Activated naive CD4-positive, alpha-beta T cell treated with anti-CD3 and anti-CD28 coated beads, Interleukin-2, amount 50 U/mL, for 24 hours (primary cell): Measurements from ENCODE around the gene LRP1.

Source experiments
- H3K27ac Mint-ChIP-seq: one replicate; pipeline ENCODE4 v1.8.0; 2021; ENCODE audit warnings: mild to moderate bottlenecking, mixed read lengths
- H3K27me3 Mint-ChIP-seq: one replicate; pipeline ENCODE4 v1.8.0; 2021; ENCODE audit warnings: mixed read lengths
- H3K36me3 Mint-ChIP-seq: one replicate; pipeline ENCODE4 v1.8.0; 2021; ENCODE audit warnings: mixed read lengths
- H3K4me1 Mint-ChIP-seq: one replicate; pipeline ENCODE4 v1.8.0; 2021; ENCODE audit warnings: mixed read lengths
- H3K4me3 Mint-ChIP-seq: one replicate; pipeline ENCODE4 v1.8.0; 2021; ENCODE audit warnings: mild to moderate bottlenecking, mixed read lengths
- H3K9me3 Mint-ChIP-seq: one replicate; pipeline ENCODE4 v1.8.0; 2021; ENCODE audit warnings: mixed read lengths

The LRP1 gene

DNA sequence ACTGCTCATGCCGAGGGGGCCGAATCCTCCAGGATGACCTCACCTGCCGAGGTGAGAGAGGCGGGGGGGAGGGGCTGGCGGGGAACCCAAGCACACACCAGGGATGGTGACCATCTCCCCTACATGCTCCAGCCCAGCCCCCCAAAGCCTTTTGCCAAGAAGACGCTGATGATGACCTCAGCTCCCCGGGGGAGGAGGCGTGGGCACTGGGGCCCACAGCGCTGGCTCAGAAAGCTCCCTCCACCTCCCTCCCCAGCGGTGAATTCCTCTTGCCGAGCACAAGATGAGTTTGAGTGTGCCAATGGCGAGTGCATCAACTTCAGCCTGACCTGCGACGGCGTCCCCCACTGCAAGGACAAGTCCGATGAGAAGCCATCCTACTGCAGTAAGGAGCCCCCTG lies 64.6 kb downstream of the LRP1 start:
- Mint-ChIP-seq H3K4me1 (no peaks in the 10 kb centered on the region), H3K9me3 (no peaks in the 10 kb centered on the region), H3K4me3 (no peak overlapping the region), H3K36me3 (peaks cover 1% of the 10 kb centered on the region), H3K27me3 (no peaks in the 10 kb centered on the region), H3K27ac (no peak overlapping the region)

DNA sequence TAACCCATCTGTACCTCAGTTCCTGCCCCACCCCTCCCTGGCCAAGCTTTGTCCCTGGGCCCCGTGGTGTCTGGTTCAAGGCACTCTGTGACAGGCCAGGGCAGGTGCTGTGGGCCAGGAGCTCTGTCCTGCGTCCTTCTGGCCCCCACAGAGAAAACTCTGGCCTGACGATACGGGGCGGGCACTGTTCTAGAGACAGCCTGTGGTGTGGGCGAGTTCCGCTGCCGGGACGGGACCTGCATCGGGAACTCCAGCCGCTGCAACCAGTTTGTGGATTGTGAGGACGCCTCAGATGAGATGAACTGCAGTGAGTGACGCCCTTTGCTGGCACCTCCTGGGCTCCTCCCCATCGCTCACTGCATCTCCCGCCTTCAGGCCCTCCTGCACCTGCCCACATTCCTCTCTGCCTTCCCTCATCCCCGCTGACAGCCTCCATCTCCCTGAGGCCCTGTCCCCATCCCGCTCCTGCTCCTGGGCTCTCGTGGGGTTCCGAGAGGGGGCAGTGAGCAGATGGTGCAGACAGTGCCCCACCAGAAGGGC lies 65.5 kb downstream of the LRP1 start:
- no peaks in the 10 kb centered on the region for H3K4me1 Mint-ChIP-seq
- no peaks in the 10 kb centered on the region for H3K27me3 Mint-ChIP-seq
- H3K4me3 Mint-ChIP-seq: no peak overlapping the region
- H3K36me3 Mint-ChIP-seq: peaks cover 1% of the 10 kb centered on the region
- no peaks in the 10 kb centered on the region for H3K9me3 Mint-ChIP-seq
- no peak overlapping the region for H3K27ac Mint-ChIP-seq

DNA sequence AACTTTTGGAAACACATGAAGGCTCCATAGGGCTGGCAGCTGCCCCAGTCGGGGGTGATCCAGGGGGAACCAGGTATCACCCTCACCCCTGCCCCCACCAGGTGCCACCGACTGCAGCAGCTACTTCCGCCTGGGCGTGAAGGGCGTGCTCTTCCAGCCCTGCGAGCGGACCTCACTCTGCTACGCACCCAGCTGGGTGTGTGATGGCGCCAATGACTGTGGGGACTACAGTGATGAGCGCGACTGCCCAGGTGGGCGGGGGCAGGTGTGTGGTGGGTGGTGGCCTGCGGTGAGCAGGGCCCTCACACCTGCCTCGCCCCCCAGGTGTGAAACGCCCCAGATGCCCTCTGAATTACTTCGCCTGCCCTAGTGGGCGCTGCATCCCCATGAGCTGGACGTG lies 66.0 kb downstream of the LRP1 start:
- H3K27ac Mint-ChIP-seq: no peak overlapping the region
- no peak overlapping the region for H3K4me3 Mint-ChIP-seq
- H3K9me3 Mint-ChIP-seq: no peaks in the 10 kb centered on the region
- no peaks in the 10 kb centered on the region for H3K27me3 Mint-ChIP-seq
- H3K4me1 Mint-ChIP-seq: no peaks in the 10 kb centered on the region
- H3K36me3 Mint-ChIP-seq: peaks cover 1% of the 10 kb centered on the region

DNA sequence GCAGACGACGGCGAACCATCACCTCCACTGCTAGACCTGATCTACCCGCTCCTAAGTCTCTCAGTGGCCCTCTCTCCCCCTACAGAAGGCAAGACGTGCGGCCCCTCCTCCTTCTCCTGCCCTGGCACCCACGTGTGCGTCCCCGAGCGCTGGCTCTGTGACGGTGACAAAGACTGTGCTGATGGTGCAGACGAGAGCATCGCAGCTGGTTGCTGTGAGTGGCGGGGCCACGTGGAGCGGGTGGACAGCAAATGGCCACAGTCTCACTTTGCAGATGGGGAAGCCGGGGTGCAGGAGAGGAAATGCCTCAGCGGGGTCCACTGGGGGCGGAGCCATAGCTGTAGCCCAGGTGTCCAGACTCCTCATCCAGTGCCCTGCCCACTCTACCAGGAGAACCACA lies 66.9 kb downstream of the LRP1 start:
- Mint-ChIP-seq H3K4me1 (no peaks in the 10 kb centered on the region), H3K36me3 (peaks cover 1% of the 10 kb centered on the region), H3K27me3 (no peaks in the 10 kb centered on the region), H3K27ac (no peak overlapping the region), H3K4me3 (no peak overlapping the region), H3K9me3 (no peaks in the 10 kb centered on the region)

DNA sequence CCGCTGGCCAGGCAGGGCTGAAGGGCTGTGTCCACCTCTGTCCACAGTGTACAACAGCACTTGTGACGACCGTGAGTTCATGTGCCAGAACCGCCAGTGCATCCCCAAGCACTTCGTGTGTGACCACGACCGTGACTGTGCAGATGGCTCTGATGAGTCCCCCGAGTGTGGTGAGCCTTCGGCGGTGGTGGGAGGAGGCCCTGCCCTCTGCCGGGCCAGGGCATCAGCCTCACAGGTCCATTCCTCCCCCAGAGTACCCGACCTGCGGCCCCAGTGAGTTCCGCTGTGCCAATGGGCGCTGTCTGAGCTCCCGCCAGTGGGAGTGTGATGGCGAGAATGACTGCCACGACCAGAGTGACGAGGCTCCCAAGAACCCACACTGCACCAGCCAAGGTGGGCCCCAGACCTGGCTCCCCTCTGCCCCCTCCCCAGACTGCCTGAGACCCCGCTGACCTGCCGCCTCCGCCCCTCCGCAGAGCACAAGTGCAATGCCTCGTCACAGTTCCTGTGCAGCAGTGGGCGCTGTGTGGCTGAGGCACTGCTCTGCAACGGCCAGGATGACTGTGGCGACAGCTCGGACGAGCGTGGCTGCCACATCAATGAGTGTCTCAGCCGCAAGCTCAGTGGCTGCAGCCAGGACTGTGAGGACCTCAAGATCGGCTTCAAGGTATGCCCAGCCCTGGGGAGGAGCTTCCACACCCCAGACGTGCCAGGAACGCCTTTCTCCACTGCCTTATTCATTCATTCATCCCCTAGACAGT lies 67.5 kb downstream of the LRP1 start:
- no peak overlapping the region for H3K4me3 Mint-ChIP-seq

DNA sequence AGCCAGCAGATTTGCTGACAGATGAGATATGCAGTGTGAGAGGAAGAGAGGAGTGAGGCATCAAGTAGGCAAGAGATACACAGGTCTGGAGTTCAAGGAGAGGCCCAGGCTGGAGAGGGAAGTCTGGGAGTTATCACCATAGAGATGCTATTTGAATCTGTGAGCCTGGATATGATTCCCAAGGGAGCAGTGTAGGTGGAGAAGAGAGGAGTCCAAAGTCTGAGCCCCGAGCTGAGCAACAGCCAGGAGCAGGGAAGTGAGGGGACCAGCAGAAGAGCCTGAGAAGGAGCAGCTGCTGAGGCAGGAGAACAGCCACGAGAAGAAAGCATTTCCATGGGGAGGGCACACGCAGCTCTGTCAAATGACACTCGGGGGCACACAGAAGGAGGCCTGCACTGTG lies 68.2 kb downstream of the LRP1 start:
- Mint-ChIP-seq H3K9me3 (no peaks in the 10 kb centered on the region), H3K27ac (no peak overlapping the region), H3K4me1 (no peaks in the 10 kb centered on the region), H3K4me3 (no peak overlapping the region), H3K27me3 (no peaks in the 10 kb centered on the region), H3K36me3 (peaks cover 1% of the 10 kb centered on the region)

More for the DNA sequence above, 67.5 kb downstream of the LRP1 start:
- H3K9me3 Mint-ChIP-seq: no peaks in the 10 kb centered on the region
- H3K4me1 Mint-ChIP-seq: no peaks in the 10 kb centered on the region
- peaks cover 1% of the 10 kb centered on the region for H3K36me3 Mint-ChIP-seq
- H3K27ac Mint-ChIP-seq: no peak overlapping the region
- H3K27me3 Mint-ChIP-seq: no peaks in the 10 kb centered on the region

DNA sequence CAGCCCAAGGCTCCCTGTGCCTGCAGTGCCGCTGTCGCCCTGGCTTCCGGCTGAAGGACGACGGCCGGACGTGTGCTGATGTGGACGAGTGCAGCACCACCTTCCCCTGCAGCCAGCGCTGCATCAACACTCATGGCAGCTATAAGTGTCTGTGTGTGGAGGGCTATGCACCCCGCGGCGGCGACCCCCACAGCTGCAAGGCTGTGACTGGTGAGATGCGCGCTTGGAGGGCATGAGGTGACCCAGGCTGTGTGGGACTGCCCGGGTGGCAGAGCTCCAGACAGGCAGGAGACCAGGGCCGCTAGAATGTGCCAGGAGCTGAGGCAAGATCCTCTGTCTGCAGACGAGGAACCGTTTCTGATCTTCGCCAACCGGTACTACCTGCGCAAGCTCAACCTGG lies 68.7 kb downstream of the LRP1 start:
- no peak overlapping the region for H3K27ac Mint-ChIP-seq
- H3K27me3 Mint-ChIP-seq: no peaks in the 10 kb centered on the region
- H3K36me3 Mint-ChIP-seq: peaks cover 1% of the 10 kb centered on the region
- H3K4me3 Mint-ChIP-seq: no peak overlapping the region
- no peaks in the 10 kb centered on the region for H3K9me3 Mint-ChIP-seq
- H3K4me1 Mint-ChIP-seq: no peaks in the 10 kb centered on the region

DNA sequence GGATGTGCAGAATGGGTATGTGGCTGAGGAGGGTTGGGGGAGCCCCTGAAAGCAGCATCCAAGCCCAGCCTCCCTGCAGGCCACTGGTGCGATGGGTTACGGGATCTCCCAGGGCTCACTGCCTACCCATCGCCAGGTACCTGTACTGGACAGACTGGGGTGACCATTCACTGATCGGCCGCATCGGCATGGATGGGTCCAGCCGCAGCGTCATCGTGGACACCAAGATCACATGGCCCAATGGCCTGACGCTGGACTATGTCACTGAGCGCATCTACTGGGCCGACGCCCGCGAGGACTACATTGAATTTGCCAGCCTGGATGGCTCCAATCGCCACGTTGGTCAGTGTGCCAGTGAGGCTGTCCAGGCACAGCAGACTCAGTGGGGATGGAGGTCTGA lies 70.0 kb downstream of the LRP1 start:
- Mint-ChIP-seq H3K36me3 (peaks cover 1% of the 10 kb centered on the region), H3K4me3 (no peak overlapping the region), H3K4me1 (no peaks in the 10 kb centered on the region), H3K27me3 (no peaks in the 10 kb centered on the region), H3K9me3 (no peaks in the 10 kb centered on the region), H3K27ac (no peak overlapping the region)

DNA sequence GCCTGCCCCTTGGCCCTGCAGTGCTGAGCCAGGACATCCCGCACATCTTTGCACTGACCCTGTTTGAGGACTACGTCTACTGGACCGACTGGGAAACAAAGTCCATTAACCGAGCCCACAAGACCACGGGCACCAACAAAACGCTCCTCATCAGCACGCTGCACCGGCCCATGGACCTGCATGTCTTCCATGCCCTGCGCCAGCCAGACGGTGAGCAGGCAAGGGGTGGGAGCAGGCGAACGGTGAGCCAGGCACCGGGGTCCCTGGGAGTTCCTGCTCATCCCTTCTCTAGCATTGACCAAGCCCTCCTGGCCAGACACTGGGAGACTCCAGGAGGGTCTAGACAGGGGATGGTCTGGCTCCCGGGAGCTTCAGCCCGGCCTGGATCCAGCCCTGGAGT lies 70.9 kb downstream of the LRP1 start:
- Mint-ChIP-seq H3K27me3 (no peaks in the 10 kb centered on the region), H3K36me3 (peaks cover 3% of the 10 kb centered on the region), H3K9me3 (no peaks in the 10 kb centered on the region), H3K27ac (no peak overlapping the region), H3K4me1 (no peaks in the 10 kb centered on the region), H3K4me3 (no peak overlapping the region)

DNA sequence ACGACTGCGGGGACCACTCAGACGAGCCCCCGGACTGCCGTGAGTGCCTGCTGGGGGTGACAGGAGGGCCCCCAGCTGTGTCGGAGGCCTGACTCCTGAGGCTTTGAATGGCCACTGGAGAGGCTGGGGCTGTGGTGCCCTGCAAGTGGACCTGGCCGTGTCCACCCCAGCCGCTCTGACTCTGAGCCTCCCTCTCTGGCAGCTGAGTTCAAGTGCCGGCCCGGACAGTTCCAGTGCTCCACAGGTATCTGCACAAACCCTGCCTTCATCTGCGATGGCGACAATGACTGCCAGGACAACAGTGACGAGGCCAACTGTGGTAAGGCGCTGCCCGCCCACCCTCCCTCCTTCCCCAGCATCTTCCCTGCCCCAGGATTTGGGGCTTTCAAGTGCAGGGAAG lies 72.2 kb downstream of the LRP1 start:
- Mint-ChIP-seq H3K27ac (no peak overlapping the region), H3K27me3 (no peaks in the 10 kb centered on the region), H3K4me3 (no peak overlapping the region), H3K4me1 (no peaks in the 10 kb centered on the region), H3K9me3 (no peaks in the 10 kb centered on the region), H3K36me3 (peaks cover 3% of the 10 kb centered on the region)

DNA sequence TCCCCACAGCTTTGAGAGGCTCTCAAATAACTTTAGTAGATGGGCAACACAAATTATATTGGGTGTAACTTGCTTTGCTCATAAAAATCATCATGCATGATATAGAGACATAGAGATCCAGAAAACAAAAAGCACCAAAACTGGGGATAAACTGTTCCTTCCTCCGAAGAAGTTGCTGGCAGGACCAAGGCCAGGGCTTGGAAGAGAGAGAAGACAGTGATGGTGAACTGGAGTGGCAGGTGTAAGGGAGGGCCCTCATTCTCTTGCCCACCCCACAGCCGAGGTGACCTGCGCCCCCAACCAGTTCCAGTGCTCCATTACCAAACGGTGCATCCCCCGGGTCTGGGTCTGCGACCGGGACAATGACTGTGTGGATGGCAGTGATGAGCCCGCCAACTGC lies 72.9 kb downstream of the LRP1 start:
- H3K4me1 Mint-ChIP-seq: no peaks in the 10 kb centered on the region
- no peak overlapping the region for H3K4me3 Mint-ChIP-seq
- no peaks in the 10 kb centered on the region for H3K27me3 Mint-ChIP-seq
- no peak overlapping the region for H3K27ac Mint-ChIP-seq
- peaks cover 3% of the 10 kb centered on the region for H3K36me3 Mint-ChIP-seq
- no peaks in the 10 kb centered on the region for H3K9me3 Mint-ChIP-seq

DNA sequence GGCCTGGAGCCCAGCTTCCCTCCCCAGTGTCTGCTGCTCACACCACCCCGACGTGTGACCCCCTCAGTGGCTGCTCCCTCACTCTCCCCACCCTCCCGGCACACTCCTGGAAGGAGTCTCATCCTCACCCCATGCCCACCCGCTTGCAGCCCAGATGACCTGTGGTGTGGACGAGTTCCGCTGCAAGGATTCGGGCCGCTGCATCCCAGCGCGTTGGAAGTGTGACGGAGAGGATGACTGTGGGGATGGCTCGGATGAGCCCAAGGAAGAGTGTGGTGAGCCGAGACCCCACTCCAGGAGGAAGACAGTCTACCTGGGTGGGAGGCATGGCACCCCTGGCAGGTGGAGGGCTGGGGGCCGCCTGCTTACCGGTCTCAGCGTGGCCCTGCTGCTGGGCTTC lies 73.3 kb downstream of the LRP1 start:
- Mint-ChIP-seq H3K27me3 (no peaks in the 10 kb centered on the region), H3K27ac (no peak overlapping the region), H3K9me3 (no peaks in the 10 kb centered on the region), H3K4me3 (no peak overlapping the region), H3K36me3 (peaks cover 1% of the 10 kb centered on the region), H3K4me1 (no peaks in the 10 kb centered on the region)

DNA sequence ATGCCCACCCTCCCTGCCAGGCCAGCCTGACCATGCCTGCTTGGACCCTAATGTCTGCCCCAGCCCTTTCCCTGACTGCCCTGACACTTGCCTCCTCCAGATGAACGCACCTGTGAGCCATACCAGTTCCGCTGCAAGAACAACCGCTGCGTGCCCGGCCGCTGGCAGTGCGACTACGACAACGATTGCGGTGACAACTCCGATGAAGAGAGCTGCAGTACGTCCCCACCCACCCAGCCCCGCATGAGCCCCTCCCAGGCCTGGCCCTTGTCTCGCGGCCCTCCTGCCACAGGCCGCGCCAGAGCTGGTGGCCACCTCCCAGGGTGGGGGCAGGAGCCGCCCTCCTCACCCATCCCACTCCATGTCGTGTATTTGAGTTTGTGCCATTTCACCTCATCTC lies 74.0 kb downstream of the LRP1 start:
- no peak overlapping the region for H3K27ac Mint-ChIP-seq
- H3K36me3 Mint-ChIP-seq: peaks cover 1% of the 10 kb centered on the region
- no peaks in the 10 kb centered on the region for H3K9me3 Mint-ChIP-seq
- H3K4me1 Mint-ChIP-seq: no peaks in the 10 kb centered on the region
- H3K27me3 Mint-ChIP-seq: no peaks in the 10 kb centered on the region
- H3K4me3 Mint-ChIP-seq: no peak overlapping the region

DNA sequence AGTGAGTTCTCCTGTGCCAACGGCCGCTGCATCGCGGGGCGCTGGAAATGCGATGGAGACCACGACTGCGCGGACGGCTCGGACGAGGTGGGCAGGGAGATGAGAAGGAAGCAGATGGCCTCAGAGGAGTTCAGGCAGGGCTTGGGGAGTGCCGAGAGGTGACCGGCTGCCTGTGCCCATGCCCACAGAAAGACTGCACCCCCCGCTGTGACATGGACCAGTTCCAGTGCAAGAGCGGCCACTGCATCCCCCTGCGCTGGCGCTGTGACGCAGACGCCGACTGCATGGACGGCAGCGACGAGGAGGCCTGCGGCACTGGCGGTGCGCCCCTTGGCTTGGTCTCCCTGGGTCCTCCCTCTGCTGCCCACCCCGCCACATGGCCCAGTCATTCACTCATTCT lies 74.9 kb downstream of the LRP1 start:
- Mint-ChIP-seq H3K27me3 (no peaks in the 10 kb centered on the region), H3K4me1 (no peaks in the 10 kb centered on the region), H3K27ac (no peak overlapping the region), H3K4me3 (no peak overlapping the region), H3K9me3 (no peaks in the 10 kb centered on the region), H3K36me3 (peaks cover 1% of the 10 kb centered on the region)

DNA sequence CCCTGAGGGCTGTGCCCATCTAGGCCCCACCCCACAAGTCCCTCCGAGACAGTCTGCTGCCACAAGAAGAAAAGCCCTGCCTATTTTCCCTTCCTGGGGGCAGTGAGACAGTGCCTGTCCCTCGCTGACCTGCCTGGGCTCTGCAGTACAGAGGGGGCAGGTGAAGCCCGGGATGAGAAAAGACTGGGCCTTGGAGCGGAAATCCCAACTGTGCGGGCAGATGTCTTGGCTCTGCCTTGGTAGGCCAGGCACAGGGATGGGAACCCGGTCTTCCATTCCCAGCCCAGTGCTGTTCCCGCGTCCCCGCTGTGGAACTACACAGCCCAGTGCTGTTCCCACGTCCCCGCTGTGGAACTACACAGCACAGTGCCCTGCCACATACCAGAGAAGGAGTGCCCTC lies 75.5 kb downstream of the LRP1 start:
- Mint-ChIP-seq H3K27ac (no peak overlapping the region), H3K9me3 (no peaks in the 10 kb centered on the region), H3K4me3 (no peak overlapping the region), H3K27me3 (no peaks in the 10 kb centered on the region), H3K4me1 (no peaks in the 10 kb centered on the region), H3K36me3 (peaks cover 1% of the 10 kb centered on the region)

DNA sequence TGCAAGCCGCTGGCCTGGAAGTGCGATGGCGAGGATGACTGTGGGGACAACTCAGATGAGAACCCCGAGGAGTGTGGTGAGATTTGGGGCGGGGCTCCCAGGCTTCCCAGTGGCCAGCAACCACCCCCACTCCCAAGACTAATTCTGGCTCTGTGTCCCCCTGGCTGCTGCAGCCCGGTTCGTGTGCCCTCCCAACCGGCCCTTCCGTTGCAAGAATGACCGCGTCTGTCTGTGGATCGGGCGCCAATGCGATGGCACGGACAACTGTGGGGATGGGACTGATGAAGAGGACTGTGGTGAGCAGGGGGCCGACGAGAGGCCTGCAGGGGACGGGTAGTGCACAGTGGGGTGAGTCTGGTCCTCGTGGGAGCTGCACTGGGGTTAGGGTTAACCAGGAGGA lies 76.2 kb downstream of the LRP1 start:
- no peaks in the 10 kb centered on the region for H3K9me3 Mint-ChIP-seq
- no peaks in the 10 kb centered on the region for H3K27me3 Mint-ChIP-seq
- peaks cover 1% of the 10 kb centered on the region for H3K36me3 Mint-ChIP-seq
- H3K4me1 Mint-ChIP-seq: no peaks in the 10 kb centered on the region
- no peak overlapping the region for H3K4me3 Mint-ChIP-seq
- no peak overlapping the region for H3K27ac Mint-ChIP-seq

DNA sequence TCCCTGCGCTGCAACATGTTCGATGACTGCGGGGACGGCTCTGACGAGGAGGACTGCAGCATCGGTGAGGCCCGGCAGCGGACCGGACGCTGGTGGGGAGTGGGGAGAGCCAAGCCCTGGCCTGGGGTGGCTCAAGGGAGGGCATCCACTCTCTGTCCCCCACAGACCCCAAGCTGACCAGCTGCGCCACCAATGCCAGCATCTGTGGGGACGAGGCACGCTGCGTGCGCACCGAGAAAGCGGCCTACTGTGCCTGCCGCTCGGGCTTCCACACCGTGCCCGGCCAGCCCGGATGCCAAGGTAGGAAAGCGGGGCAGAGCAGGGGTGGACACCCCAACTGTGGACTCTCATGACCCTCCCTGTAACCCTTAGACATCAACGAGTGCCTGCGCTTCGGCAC lies 76.9 kb downstream of the LRP1 start:
- no peaks in the 10 kb centered on the region for H3K27me3 Mint-ChIP-seq
- H3K36me3 Mint-ChIP-seq: peaks cover 1% of the 10 kb centered on the region
- no peaks in the 10 kb centered on the region for H3K9me3 Mint-ChIP-seq
- no peaks in the 10 kb centered on the region for H3K4me1 Mint-ChIP-seq
- H3K4me3 Mint-ChIP-seq: no peak overlapping the region
- no peak overlapping the region for H3K27ac Mint-ChIP-seq
